GM19023 (cell line): ENCODE results near the gene TBCB.
A peak's percentile ranks its signal among the peaks of the same experiment; 100 is the strongest.
"Not testable (repeated sequence)": the region's sequence is repeated elsewhere in the genome, so short reads cannot be mapped to it uniquely, and the experiment has no call there.

ENCODE experiments used
- ATAC-seq: cut with Tn5 transposase; IDR thresholded peaks from one replicate; pipeline ENCODE4 v1.9.1; 2021; ENCODE audit warnings: mild to moderate bottlenecking, moderate library complexity; ENCODE audit not compliant: unreplicated experiment

TBCB gene

GRCh38 chr19:36134867-36135266, 19.6 kb downstream of the TBCB start:
- ATAC-seq: not testable (repeated sequence)

- no peak for ATAC-seq
These were observed 21.9 kb downstream of the TBCB start for GRCh38 chr19:36136964-36137686.

DNA sequence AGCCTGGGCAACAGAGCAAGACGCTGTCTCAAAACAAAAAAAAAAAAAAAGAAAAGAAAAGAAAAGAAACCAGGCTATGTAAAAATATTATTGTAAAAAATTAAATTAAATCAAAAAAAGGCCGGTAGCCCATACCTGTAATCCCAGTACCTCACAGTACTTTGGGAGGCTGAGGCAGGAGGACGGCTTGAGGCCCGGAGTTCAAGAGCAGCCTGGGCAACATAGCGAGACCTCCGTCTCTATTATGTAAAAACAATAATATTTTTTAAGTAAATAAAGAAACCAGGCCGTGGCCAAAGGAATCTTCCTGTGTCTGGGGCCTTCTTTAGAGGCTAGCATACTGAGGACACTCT, 23.8 kb downstream of the TBCB start:
- no peak for ATAC-seq

GRCh38 chr19:36139473-36140303, 24.4 kb downstream of the TBCB start, which contains the start of gene CAPNS1:
TSS of gene CAPNS1 (plus strand) at chr19:36140066. CDS start at chr19:36141012, 946 bp downstream.
- ATAC-seq: peak; percentile 79

DNA sequence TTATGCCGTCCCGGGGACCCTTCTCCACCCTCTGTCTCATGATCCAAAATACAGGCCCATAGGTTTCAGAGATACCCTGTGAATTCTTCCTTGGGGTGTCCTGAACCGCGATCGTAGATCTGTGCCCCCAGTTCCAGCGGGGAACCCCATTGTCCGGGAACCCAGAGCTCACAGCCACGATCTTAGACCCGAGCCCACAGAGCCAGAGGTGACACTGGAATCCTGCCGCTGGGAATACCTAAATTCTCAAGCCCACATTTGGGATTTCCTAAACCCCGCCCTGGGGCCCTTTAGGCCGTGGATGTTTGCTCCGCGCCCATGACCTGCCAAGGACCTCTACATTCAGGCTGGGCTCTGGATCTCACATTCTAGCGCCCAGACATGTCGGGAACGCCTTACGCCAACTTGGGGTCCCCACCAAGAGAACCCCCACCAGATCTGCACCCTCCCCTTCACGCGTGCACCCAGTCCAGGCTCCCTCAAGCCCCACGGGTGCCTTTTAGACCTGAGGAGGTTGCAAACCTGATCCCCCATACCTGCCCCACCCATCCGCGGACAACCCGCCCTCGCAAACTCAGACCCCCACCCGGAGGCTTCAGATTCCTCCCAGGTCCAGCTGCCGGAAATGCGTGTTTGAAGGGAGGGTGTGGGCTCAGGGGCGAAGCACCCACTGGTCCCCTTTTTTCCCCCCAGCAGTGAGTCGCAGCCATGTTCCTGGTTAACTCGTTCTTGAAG, 25.2 kb downstream of the TBCB start:
- peak; percentile 14 for ATAC-seq

DNA sequence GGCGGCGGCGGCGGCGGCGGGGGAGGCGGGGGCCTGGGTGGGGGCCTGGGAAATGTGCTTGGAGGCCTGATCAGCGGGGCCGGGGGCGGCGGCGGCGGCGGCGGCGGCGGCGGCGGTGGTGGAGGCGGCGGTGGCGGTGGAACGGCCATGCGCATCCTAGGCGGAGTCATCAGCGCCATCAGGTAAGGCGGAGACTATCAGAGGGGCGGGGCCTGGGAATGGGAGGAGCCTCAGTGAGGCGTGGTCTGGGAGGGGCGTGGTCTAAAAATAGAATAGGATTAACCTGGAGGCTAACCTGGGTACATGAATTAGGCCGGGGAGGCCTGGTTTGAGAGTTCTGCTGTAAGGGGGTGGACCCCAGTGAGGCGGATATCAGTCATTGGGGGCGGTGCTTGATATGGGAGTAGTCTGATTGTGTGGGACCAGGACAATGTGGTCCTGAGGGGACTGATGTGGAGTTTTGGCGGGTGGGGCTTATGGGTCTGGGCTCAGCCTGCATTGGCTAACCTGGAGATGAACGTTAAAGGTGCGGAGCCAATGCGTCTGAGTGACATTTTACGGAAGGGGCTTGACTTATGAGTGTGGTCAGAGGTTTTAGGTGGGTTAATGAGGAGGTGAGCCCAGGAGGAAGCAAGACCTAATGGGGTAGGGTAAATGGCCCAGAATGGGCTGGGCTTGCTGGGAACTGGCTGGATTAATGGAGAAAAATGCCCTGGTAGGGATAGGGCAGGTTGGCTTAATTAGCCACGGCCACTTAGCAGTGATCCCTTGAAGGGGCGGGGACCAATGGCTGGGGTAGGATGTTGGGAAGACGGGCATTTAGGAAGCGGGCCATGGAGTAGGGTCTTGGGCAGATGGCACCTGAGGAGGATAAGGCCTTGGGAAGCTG, 26.0 kb downstream of the TBCB start:
- ATAC-seq: peak; percentile 49

DNA sequence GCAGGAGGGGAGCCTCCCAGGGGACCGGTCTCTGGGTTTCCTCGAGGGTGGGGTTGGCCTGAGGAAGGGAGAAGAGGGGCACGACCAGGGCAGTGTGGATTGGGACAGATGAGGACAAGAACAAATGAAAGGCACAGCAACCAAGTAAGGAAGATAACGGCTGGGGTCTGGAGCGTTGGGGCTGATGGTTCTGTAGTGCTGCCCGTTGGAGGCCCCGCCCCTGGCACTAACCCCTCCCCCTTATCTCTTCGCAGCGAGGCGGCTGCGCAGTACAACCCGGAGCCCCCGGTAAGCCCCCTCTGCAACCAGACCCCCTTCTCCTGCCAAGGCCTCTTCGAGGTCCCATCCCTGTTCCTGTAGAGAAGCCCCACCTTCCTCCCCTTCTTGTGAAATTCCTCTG, 26.8 kb downstream of the TBCB start:
- ATAC-seq: no peak

DNA sequence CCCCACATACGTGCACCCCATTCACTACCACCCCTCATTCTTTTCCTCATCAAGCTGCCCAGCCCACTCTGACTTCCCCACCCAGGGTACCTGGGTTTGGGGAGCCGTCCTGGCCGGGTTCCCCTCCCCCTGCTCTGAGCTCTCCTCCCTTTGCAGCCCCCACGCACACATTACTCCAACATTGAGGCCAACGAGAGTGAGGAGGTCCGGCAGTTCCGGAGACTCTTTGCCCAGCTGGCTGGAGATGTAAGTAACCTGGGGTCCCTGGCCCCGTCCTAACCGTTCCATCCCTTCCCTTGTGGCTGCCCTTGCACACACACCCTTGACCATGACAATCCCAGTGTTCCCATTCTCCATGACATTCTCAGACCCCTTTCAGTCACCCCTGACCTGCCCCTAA, 27.2 kb downstream of the TBCB start:
- no peak for ATAC-seq

DNA sequence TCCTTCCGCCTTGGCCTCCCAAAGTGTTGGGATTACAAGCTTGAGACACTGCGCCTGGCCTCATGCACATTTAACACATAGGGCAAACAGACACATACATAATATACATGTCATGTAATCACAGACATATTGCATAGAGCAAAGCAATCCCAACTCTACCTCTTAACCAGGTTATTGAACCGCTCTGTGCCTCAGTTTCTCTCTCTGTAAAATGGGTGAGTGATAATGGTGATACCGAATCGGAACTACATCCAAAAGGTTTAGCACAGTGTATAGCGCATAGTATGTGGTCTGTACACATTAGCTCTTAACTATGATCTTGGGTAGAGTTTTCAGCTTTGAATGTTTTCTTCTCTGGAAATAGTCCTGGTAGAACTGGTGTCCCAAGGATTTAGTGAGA, 29.4 kb downstream of the TBCB start:
- ATAC-seq: no peak

GRCh38 chr19:36149673-36150406, 34.6 kb downstream of the TBCB start:
- no peak for ATAC-seq

- ATAC-seq: no peak
These were observed 35.3 kb downstream of the TBCB start for GRCh38 chr19:36150586-36150985.

- ATAC-seq: no peak
These were observed 36.1 kb downstream of the TBCB start for GRCh38 chr19:36151144-36152018.

DNA sequence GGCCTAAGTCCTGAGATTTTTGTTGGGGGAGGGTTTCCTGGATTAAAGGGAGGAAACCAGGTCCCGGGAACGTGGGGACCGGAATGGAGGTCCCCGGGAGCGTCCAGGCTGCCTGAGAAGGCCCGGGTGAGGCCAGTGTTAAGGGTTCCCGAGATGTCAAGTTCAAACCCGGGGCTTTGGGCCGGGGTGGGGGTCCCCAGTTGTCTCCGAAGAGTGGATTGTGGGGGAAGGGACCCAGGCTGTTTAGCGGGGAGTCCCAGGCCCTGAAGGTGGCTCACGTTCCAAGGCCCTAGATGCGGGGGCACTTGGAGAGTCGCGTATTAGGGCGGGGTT, 36.7 kb downstream of the TBCB start:
- no peak for ATAC-seq

GRCh38 chr19:36152352-36153091, 37.3 kb downstream of the TBCB start, which contains the start of gene COX7A1:
TSS of gene COX7A1 (minus strand) at chr19:36152447. CDS start at chr19:36152407, 40 bp downstream.
- ATAC-seq: no peak

DNA sequence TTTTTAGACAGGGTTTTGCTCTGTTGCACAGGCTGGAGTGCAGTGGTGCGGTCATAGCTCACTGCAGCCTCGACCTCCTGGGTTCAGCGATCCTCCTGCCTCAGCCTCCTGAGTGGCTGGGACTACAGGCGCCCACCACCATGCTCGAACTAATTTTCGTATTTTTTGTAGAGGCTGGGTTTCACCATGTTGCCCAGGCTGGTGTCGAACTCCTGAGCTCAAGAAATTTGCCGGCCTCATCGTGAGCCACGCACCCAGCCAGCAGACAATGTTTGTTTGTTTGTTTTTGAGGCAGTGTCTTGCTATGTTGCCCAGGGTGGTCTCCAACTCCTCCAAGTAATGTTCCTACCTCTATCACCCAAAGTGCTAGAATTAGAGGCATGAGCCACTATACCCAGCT, 37.9 kb downstream of the TBCB start:
- no peak for ATAC-seq

- no peak for ATAC-seq
These were observed 45.7 kb downstream of the TBCB start for GRCh38 chr19:36160821-36161596.

DNA sequence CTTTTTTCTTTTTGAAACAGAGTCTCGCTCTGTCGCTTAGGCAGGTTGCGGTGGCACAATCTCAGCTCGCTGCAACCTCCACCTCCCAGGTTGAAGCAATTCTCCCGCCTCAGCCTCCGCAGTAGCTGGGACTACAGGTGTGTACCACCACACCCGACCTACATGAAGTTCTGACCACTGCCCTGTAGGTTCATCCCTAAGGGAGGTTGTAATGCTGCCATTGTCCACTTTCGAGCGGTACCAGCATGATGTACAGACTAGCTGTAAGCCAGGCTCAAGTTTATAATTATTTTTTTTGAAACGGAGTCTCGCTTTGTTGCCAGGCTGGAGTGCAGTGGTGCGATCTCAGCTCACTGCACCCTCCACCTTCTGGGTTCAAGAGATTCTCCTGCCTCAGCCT, 48.5 kb downstream of the TBCB start:
- ATAC-seq: no peak
